ENCODE measurements around the gene TRIM54.
"Not testable (repeated sequence)": the region's sequence is repeated elsewhere in the genome, so short reads cannot be mapped to it uniquely, and the experiment has no call there.

Gene TRIM54

DNA sequence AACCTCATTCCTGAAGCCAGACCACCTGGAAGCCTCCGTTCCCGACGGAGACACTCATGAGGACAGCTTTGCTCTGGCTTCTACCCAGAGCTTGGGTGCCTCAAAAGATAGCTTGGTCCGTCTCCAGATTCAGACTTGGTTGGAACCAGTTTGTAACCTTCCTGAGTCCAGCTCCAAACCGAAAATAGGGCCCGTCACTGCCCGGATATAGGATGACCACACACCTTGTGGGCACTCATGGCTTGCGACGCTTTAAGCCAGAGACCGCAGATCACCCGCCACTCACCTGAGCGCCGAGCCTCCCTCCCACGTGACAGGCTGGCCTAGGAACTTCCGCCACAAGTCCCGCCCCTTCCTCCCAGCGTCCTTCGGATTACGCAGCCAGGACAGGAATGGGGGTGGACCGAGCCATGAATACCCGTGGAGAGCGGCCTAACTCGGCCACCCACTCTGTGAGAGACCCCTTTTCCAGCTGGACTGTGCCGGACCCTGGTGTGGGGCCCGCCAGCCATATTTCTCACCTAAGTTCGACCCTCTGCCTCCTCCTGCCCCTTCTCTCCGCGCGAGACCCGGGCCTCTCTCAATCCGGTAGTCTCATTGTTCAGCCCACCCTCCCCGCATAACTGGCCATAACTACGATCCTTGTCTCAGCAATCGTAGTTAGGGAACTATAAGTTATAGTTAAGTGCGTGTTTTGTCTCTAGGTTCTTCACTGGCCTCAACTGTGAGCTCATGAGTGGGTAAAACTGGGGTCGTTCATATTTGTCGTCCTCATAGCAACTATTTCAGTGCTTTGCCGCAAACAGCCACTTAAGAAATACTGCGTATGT lies 40.8 kb downstream of the TRIM54 start, which contains the start of gene MPV17:
MPV17 (minus strand) TSS at position 332 of the 830 bp plus-strand sequence. CDS start 580 bp downstream, outside the sequence.
- Mint-ChIP-seq H3K4me3 (peak within 1 kb of the TSS; percentile 99), H3K27me3 (ENCODE audit: low read depth) (no peaks in the 10 kb centered on the region), H3K36me3 (ENCODE audit: low read depth) (peaks cover 24% of the 10 kb centered on the region), H3K4me1 (ENCODE audit: low read depth) (peaks cover 18% of the 10 kb centered on the region), H3K9me3 (no peaks in the 10 kb centered on the region), H3K27ac (peak within 1 kb of the TSS; percentile 97)

DNA sequence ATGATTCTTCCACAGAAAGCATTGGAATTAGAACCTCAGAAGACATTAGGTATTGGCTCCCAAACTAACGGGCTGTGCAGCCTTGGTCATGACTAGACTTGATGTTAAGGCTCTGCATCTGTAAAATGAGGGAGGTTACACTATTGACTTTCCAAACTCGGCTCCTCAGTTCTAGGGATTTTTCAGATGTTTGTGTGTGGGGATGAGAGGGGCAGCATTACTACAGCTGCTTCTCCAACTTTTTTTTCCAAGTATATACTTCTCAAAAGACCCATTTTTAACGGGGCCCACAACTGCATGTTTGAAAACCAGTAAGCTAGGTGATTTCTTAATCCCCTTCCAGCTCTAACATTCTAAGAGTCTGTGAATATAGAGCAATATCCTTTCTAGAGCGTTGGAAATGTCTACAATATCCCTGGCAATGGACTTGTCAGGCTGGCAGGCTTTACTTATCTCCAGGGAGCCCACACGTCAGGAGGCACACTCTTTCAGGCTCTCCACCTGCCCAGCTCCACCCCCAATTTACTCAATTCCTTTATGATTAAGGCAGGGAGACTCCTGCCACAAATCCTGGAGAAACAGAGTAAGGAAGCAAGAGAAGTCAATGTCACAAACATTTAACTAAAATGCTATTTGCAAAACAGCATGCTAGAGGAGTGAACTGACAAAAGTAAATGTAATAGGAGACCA lies 41.5 kb downstream of the TRIM54 start:
- Mint-ChIP-seq H3K36me3 (ENCODE audit: low read depth) (peaks cover 31% of the 10 kb centered on the region), H3K27ac (peak overlapping the region; percentile 97), H3K4me1 (ENCODE audit: low read depth) (peaks cover 18% of the 10 kb centered on the region), H3K9me3 (no peaks in the 10 kb centered on the region), H3K4me3 (peak overlapping the region; percentile 99), H3K27me3 (ENCODE audit: low read depth) (no peaks in the 10 kb centered on the region)

DNA sequence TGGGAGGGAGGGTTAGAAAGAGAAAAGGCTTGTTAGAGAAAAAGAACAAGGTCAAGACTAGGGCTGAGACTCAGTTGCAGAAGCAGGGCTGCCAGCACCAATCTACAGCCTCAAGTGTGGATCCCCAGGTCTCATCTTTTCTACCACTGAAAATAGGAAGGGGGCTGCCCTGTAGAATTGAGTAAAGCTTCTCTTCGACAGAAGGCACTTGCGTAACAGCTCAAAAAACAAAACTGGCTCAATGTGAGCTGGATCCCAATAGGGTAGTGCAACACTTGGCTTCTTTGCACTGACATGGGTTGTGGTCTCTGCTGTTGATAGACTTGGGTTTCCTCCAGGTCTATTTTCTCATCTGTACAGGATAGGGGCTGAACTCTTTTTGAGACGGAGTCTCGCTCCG lies 42.5 kb downstream of the TRIM54 start:
- H3K27me3 Mint-ChIP-seq (ENCODE audit: low read depth) = no peaks in the 10 kb centered on the region
- H3K4me3 Mint-ChIP-seq = peak overlapping the region; percentile 31
- H3K36me3 Mint-ChIP-seq (ENCODE audit: low read depth) = peaks cover 35% of the 10 kb centered on the region
- H3K9me3 Mint-ChIP-seq = no peaks in the 10 kb centered on the region
- H3K4me1 Mint-ChIP-seq (ENCODE audit: low read depth) = peaks cover 18% of the 10 kb centered on the region
- no peak overlapping the region for H3K27ac Mint-ChIP-seq

DNA sequence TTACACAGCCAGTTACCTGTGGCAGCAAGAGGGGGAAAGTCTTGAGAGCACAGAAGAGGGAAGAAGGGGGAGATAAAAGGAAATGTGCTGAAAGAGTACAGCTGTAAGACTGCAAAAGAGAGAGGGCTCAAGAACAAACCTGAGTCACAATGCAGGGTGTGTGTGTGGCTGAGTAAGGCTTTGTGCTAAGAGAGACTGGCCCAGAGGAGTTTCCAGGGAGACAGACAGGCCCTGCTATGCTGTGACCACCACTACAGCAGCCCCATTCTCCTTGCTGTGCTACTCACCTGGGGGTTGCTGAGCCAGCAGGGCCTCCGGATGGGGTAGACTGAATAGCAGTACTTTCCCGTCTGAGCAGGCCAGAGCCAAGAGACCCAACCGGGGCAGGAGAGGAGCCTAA lies 53.1 kb downstream of the TRIM54 start:
- Mint-ChIP-seq H3K36me3 (ENCODE audit: low read depth) (peaks cover 30% of the 10 kb centered on the region), H3K27ac (no peak overlapping the region), H3K4me1 (ENCODE audit: low read depth) (no peaks in the 10 kb centered on the region), H3K9me3 (no peaks in the 10 kb centered on the region), H3K4me3 (no peak overlapping the region), H3K27me3 (ENCODE audit: low read depth) (no peaks in the 10 kb centered on the region)

DNA sequence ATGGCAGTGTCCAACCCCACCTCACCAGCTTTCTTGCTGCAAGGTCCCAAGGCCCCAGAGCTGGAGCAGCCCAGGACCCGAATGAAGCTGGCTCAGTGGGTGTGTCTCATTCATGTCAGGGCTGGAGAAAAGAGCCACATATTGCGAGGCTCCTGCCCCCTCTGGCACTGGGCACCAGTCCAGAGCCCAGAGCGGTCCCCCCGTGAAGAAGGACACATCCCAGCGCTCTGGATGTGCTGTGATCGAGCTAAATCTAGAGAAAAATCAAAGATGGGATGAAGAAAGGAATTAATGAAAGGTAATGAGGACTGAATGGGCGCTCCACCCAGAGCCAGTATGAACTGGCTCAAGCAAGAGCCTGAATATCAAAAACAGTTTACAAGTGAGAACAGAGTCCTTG lies 53.9 kb downstream of the TRIM54 start:
- H3K36me3 Mint-ChIP-seq (ENCODE audit: low read depth) = peaks cover 30% of the 10 kb centered on the region
- H3K4me3 Mint-ChIP-seq = no peak overlapping the region
- H3K27me3 Mint-ChIP-seq (ENCODE audit: low read depth) = no peaks in the 10 kb centered on the region
- no peaks in the 10 kb centered on the region for H3K4me1 Mint-ChIP-seq (ENCODE audit: low read depth)
- H3K9me3 Mint-ChIP-seq = no peaks in the 10 kb centered on the region
- H3K27ac Mint-ChIP-seq = no peak overlapping the region

DNA sequence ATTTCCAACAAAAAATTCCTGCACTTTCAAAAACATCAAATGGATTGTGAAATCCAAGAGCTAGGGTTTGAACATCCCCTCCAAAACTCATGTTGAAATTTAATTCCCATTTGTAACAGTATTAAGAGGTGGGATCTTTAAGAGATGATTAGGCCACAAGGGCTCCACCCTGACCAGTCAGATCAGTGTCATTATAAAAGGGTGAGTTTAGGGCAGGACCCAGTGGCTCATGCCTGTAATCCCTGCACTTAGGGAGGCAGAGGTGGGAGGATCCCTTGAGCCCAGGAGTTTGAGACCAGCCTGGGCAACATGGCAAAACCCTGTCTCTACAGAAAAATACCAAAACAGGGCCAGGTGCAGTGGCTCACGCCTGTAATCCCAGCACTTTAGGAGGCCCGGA lies 65.4 kb downstream of the TRIM54 start:
- Mint-ChIP-seq H3K4me3 (no peak overlapping the region), H3K27ac (no peak overlapping the region), H3K4me1 (ENCODE audit: low read depth) (peaks cover 19% of the 10 kb centered on the region), H3K36me3 (ENCODE audit: low read depth) (peaks cover 13% of the 10 kb centered on the region), H3K27me3 (ENCODE audit: low read depth) (no peaks in the 10 kb centered on the region), H3K9me3 (no peaks in the 10 kb centered on the region)

DNA sequence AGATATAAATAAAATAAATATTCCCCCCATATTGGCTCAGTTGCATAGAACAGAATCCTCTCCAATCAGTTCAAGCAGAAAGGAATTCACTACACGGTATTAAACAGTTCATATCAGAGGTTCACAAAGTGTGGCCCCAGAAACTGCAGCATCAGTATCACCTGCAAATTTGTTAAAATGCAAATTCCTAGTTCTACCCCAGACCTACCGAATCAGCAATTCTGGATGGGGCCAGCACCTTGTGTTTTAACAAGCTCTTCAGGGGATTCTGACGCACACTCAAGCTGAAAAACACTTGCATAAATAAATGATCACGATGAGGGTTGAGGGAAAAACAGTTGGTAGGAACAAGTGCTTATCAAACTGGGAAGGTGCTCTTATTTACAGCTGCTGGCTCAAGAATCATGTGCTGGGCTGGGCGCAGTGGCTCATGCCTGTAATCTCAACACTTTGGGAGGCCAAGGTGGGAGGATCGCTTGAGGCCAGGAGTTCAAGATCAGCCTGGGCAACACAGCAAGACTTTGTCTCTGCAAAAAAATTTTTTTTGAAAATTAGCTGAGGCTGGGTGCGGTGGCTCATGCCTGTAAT lies 68.0 kb downstream of the TRIM54 start:
- Mint-ChIP-seq H3K27me3 (ENCODE audit: low read depth) (no peaks in the 10 kb centered on the region), H3K9me3 (no peaks in the 10 kb centered on the region), H3K27ac (no peak overlapping the region), H3K4me1 (ENCODE audit: low read depth) (peaks cover 23% of the 10 kb centered on the region), H3K36me3 (ENCODE audit: low read depth) (peaks cover 11% of the 10 kb centered on the region), H3K4me3 (no peak overlapping the region)

DNA sequence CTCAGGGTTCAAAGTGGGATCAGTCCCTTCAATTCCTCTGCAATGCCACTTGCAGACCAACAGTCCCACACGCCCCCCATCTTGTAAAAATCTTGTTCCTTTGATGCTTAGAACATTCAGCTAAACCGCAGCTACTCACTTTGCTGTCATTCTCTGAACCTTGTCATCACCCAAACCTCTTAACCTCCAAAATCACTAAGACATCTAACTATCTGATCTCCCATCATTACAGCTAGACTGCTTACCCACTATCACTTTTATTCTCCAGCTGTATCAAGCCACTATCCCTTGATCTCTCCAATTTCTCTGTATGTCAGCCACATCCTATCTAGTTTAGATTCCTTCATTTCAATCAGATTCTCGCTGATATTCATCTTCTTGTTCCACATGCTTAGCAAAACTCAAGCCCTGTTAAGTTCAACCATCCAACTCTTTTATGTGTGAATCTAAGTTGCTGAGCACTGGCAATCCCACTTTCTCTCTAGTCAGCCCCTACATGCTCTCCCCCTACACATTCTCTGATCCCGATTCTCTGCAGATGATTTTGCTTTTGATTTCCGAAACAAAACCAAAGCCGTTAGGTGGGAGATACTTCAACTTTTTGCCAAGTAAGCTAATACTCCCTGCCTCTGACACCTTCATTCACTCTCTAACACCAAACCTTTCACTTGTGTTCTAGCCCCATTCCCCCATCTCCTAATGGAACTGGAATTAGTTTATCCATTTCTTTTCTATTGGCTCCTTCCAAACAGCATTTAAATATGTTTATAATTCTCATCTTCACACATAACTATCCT lies 69.8 kb downstream of the TRIM54 start:
- Mint-ChIP-seq H3K9me3 (no peaks in the 10 kb centered on the region), H3K4me1 (ENCODE audit: low read depth) (peaks cover 27% of the 10 kb centered on the region), H3K4me3 (peak overlapping the region; percentile 22), H3K36me3 (ENCODE audit: low read depth) (peaks cover 10% of the 10 kb centered on the region), H3K27ac (peak overlapping the region; percentile 42), H3K27me3 (ENCODE audit: low read depth) (no peaks in the 10 kb centered on the region)

DNA sequence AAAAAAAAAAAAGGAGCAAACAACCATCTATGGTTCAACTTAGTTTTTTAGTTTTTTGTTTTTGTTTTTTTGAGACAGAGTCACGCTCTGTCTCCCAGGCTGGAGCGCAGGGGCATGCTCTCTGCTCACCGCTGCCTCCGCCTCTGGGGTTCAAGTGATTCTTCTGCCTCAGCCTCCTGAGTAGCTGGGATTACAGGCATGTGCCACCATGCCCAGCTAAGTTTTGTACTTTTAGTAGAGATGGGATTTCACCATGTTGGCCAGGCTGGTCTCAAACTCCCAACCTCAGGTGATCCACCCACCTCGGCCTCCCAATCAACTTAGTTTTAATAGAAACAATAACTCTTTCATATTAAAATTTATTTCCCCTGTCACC lies 71.1 kb downstream of the TRIM54 start:
- not testable (repeated sequence) for H3K36me3 Mint-ChIP-seq (ENCODE audit: low read depth); H3K27me3 Mint-ChIP-seq (ENCODE audit: low read depth); H3K4me3 Mint-ChIP-seq; H3K9me3 Mint-ChIP-seq; H3K27ac Mint-ChIP-seq
- H3K4me1 Mint-ChIP-seq (ENCODE audit: low read depth) = peaks cover 32% of the 10 kb centered on the region

DNA sequence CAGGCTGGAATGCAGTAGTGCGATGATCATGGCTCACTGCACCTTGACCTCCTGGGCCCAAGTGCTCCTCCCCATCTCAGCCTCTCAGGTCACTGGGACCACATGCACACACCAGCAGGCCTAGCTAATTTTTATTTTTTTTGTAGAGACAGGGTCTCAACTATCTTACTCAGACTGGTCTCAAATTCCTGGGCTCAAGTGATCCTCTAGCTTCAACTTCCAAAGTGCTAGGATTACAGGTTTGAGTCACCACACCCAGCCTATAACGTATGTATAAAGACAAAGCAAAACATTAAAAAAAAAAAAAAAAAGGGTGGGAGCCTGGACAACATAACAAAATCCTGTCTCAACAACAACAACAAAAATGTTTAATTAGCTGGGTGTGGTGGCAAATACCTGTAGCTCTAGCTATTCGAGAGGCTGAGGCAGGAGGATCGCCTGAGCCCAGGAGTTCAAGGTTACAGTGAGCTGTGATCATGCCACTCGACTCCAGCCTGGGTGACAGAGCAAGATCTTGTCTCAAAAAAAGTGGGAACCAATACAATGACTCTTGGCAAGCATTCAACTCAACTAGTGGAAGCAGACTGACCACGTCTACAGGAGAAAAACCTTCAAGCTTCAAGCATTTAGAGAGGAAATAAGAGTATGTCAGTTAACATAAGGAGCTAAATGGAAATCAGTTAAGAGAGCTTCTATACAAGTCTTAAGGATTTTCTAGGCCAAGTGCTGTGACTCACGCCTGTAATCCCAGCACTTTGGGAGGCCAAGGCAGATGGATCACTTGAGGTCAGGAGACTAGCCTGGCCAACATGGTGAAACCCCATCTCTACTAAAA lies 71.8 kb downstream of the TRIM54 start:
- peaks cover 5% of the 10 kb centered on the region for H3K36me3 Mint-ChIP-seq (ENCODE audit: low read depth)
- H3K27me3 Mint-ChIP-seq (ENCODE audit: low read depth) = no peaks in the 10 kb centered on the region
- H3K4me3 Mint-ChIP-seq = peak overlapping the region; percentile 35
- no peak overlapping the region for H3K27ac Mint-ChIP-seq
- H3K9me3 Mint-ChIP-seq = no peaks in the 10 kb centered on the region
- H3K4me1 Mint-ChIP-seq (ENCODE audit: low read depth) = peaks cover 34% of the 10 kb centered on the region

DNA sequence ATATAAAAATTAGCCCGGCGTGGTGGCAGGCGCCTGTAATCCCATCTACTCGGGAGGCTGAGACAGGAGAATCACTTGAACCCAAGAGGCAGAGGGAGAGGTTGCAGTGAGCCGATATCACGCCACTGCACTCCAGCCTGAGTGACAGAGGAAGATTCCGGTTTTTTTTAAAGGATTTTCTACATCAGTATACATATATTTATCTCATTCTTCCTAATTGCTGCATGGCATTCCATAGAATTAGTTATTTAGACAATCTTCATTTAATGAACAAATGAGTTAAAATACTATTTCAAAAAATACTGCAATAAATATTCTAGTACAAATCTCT lies 72.3 kb downstream of the TRIM54 start:
- H3K9me3 Mint-ChIP-seq = no peaks in the 10 kb centered on the region
- H3K27ac Mint-ChIP-seq = no peak overlapping the region
- H3K4me1 Mint-ChIP-seq (ENCODE audit: low read depth) = peaks cover 34% of the 10 kb centered on the region
- peak overlapping the region; percentile 35 for H3K4me3 Mint-ChIP-seq
- H3K27me3 Mint-ChIP-seq (ENCODE audit: low read depth) = no peaks in the 10 kb centered on the region
- peaks cover 5% of the 10 kb centered on the region for H3K36me3 Mint-ChIP-seq (ENCODE audit: low read depth)

DNA sequence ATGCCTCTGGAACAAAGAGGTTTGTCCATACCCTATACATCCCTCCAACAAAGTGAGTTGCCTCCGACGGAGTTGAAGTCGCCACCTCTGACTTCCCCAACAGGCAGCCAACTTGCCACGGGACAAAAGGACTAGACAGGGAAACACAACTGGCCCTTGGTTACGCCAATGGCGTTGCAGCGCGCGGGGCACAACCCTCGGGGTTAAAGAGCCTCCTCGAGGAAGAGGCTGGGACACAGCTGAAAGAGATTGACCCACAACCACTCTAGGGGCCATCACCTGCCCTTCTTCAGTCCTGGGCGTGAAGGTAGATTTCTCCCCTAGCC lies 73.8 kb downstream of the TRIM54 start:
- no peaks in the 10 kb centered on the region for H3K9me3 Mint-ChIP-seq
- peaks cover 32% of the 10 kb centered on the region for H3K4me1 Mint-ChIP-seq (ENCODE audit: low read depth)

DNA sequence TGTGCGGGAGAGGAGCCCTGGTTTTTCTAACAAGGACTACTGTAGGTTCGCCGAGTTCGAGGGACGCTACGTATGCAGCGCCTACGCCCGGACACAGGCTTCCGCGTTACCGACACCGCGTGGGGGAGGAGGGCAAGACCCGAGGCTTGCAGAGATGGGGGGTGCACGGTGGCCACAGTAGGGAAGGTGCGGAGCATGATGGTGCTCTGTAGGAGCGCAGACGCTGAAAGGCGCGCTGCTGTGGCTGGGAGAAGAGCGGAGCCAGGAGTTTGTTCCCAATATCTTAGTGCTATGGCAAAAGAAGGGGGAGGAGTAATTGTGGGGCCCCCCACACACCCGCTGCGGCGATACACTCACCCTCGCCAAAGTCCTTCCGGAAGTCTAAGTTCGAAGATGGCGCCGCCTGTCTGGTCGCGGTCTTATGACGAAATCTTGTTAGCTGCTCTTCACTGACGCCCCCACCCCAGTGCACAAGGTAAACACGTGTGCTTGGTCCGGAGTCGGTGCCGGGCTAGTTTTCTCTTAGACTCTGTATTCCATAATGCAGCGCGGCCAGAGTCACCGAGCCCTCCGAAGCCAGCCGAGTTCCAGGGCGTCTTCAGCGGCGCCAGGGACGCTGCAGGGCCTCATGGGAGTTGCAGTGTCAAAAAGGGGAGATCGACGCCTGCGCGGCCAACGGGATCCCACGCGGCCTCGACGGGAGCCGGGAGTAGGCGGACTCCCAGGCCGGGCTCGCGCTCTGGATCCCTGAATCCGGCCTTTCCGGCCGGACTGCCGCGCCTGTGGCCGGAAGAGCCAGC lies 74.4 kb downstream of the TRIM54 start, which contains the start of gene GTF3C2:
GTF3C2 (minus strand) TSS at position 383 of the 800 bp plus-strand sequence. CDS start 13,210 bp downstream, outside the sequence.
- Mint-ChIP-seq H3K27ac (peak within 1 kb of the TSS; percentile 97), H3K27me3 (ENCODE audit: low read depth) (no peaks in the 10 kb centered on the region), H3K36me3 (ENCODE audit: low read depth) (peaks cover 1% of the 10 kb centered on the region), H3K4me3 (peak within 1 kb of the TSS; percentile 95), H3K4me1 (ENCODE audit: low read depth) (peaks cover 29% of the 10 kb centered on the region), H3K9me3 (no peaks in the 10 kb centered on the region)

More for the DNA sequence above, 73.8 kb downstream of the TRIM54 start:
- no peaks in the 10 kb centered on the region for H3K27me3 Mint-ChIP-seq (ENCODE audit: low read depth)
- H3K27ac Mint-ChIP-seq = peak overlapping the region; percentile 97
- peaks cover 1% of the 10 kb centered on the region for H3K36me3 Mint-ChIP-seq (ENCODE audit: low read depth)
- H3K4me3 Mint-ChIP-seq = peak overlapping the region; percentile 95
